AG04450 (cell line): Measurements from ENCODE around the gene ARFGEF2. TPM values are rescaled to one million over a fixed set of nuclear protein-coding genes. Genes with fewer than 3 reads are reported as not detected.

ENCODE experiments used
- CTCF ChIA-PET: fragments of 300-600, 350-600 bp; formaldehyde crosslinking; extraction: SDS; loops from one replicate; lab custom pipeline; 2022; ENCODE audit warnings: antibody characterized with exemption, inconsistent platforms; lab: Charles Lee
- POLR2A ChIA-PET: fragments of 350-600 bp; formaldehyde crosslinking; extraction: SDS; loops from one replicate; lab custom pipeline; 2021; ENCODE audit warnings: antibody characterized with exemption, inconsistent platforms; lab: Yijun Ruan, JAX
- DNase-seq: peaks from one replicate; pipeline ENCODE4 v3.0.0-alpha.2; 2011; ENCODE audit warnings: low read depth, low spot score
- H3K27ac ChIP-seq: one replicate; pipeline ENCODE4 v1.5.1; 2012; ENCODE audit warnings: low read depth, low read length, control low read depth
- H3K27me3 ChIP-seq: one replicate; pipeline ENCODE4 v1.6.0; 2012; ENCODE audit warnings: low read length; ENCODE audit not compliant: control insufficient read depth, insufficient read depth
- H3K4me3 ChIP-seq: 2 replicates; pipeline ENCODE4 v1.5.1; 2011; ENCODE audit warnings: mild to moderate bottlenecking, low read depth, low read length, control low read depth
- H3K9me3 ChIP-seq: 2 replicates; pipeline ENCODE4 v1.5.1; 2012; ENCODE audit warnings: low read length; ENCODE audit not compliant: control insufficient read depth, insufficient read depth
- CTCF ChIP-seq: IDR thresholded peaks from 2 replicates; pipeline ENCODE4 v1.5.1; 2011; ENCODE audit warnings: low read depth, low read length, control low read depth, inconsistent platforms
- polyA plus RNA-seq: library from polyadenylated mRNA; depleted of rRNA; stranded (reverse); fragments of >200 nt; gene quantifications from 2 replicates; pipeline ENCODE4 v1.2.3, GENCODE V29; 2011

ARFGEF2 gene
- polyA plus RNA-seq, 1 experiment: 22.3 TPM

- no peak overlapping the region for H3K27ac ChIP-seq
- CTCF ChIA-PET: interaction anchor here (1.0 kb wide), 1 partner anchor 280 kb away, joined by 3 read pairs; no protein-coding TSS in a partner anchor
- TF ChIP-seq CTCF: no peak
- DNase-seq: no peak
- H3K27me3 ChIP-seq: no peaks in the 10 kb centered on the region
- POLR2A ChIA-PET: no interaction called here
- peaks cover 4% of the 10 kb centered on the region; the same call in 1 of the 2 replicates for H3K9me3 ChIP-seq
- H3K4me3 ChIP-seq: no peak overlapping the region
These were observed 16.2 kb downstream of the ARFGEF2 start for GRCh38 chr20:48937674-48938073.

DNA sequence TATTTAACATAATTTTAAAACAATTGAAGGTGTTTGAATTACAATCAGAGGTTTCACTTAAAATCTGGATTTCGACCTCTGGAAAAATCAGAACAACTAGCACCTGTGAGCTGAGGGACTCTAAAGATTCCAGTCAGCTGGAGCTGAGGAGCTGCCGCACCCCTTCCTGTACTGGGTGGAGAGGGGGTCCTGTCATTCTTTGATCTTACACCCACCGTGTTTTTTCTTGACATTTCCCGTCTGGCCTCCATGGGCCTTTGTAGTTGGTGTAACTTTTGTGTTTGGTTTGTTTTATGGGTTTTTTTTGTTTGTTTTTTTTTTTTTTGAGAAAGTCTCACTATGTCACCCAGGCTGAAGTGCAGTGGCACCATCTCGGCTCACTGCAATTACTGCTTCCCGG, 17.2 kb downstream of the ARFGEF2 start:
- no peak for TF ChIP-seq CTCF
- Histone ChIP-seq H3K27ac (no peak overlapping the region), H3K27me3 (no peaks in the 10 kb centered on the region), H3K9me3 (peaks cover 4% of the 10 kb centered on the region; the same call in 1 of the 2 replicates), H3K4me3 (no peak overlapping the region)
- ChIA-PET POLR2A (no interaction called here), CTCF (no interaction called here)
- no peak for DNase-seq

DNA sequence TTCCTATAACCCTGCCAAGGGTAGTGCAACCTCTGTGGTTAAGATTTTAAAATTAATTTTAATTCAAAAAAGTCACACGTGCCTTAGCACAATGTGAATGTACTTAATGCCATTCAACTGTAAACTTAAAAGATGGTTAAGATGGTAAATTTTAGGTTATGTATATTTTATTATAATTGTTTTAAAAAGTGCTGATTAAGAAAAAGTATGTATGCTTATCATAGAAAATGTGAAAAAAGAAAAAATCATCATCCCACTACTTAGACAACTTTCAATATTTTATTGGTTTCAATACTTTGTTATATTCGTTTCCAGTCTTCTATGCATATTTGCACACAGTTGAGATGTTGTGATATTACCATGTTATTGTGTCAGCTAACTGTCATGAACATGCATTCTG, 18.7 kb downstream of the ARFGEF2 start:
- Histone ChIP-seq H3K9me3 (peaks cover 4% of the 10 kb centered on the region; the same call in 1 of the 2 replicates), H3K27ac (no peak overlapping the region), H3K4me3 (no peak overlapping the region), H3K27me3 (no peaks in the 10 kb centered on the region)
- ChIA-PET POLR2A (no interaction called here), CTCF (no interaction called here)
- no peak for TF ChIP-seq CTCF
- no peak for DNase-seq

DNA sequence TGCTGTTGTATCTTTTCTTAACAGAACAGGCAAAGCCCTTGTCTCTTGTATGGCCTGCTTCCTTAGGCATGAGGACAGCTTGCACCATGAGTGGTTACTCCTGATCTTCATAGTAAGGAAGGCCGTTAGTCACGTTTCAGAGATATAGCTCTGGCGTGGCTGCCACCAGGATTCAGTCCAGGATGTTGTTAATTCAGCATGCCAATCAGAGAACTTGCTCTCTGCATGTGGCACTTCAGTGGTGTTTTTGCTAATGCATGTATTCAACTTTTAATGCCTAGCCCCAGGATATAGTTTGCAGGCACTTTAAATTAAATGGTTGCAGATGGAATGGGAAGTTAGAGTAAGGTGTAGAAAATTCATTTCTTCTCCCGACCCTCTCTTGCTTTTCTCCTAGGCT, 20.0 kb downstream of the ARFGEF2 start:
- Histone ChIP-seq H3K9me3 (peaks cover 1% of the 10 kb centered on the region; the same call in 1 of the 2 replicates), H3K4me3 (no peak overlapping the region), H3K27me3 (no peaks in the 10 kb centered on the region), H3K27ac (no peak overlapping the region)
- no peak for DNase-seq
- no peak for TF ChIP-seq CTCF
- ChIA-PET POLR2A (no interaction called here), CTCF (interaction anchor here (0.6 kb wide), 1 partner anchor 37 kb away, joined by 9 read pairs; no protein-coding TSS in a partner anchor)

DNA sequence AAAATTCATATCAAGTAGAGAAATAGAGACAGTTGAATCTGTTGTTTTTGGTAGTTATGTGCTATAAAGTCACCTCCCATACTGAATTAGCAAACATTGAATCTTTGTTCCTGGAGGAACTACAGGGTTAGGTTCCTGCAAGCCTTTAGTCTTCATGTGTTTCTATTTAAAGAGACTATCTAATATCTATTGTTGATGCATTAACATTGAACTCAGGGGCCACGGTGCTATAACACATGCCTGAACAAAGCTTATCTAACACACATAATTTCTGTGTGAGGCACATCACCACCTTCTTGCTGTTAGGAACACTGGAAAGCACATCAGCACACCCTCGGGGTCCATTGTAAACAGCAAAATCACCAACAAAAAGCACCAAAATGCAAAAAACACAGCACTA, 21.2 kb downstream of the ARFGEF2 start:
- TF ChIP-seq CTCF: no peak
- Histone ChIP-seq H3K27ac (no peak overlapping the region), H3K9me3 (no peaks in the 10 kb centered on the region), H3K4me3 (no peak overlapping the region), H3K27me3 (no peaks in the 10 kb centered on the region)
- ChIA-PET CTCF (interaction anchor here (0.6 kb wide), 1 partner anchor 26 kb away, joined by 3 read pairs; no protein-coding TSS in a partner anchor), POLR2A (no interaction called here)
- DNase-seq: no peak
